Spleen (tissue), 11 donors: ENCODE measurements around the gene RIPK3. TPM values are rescaled to one million over a fixed set of nuclear protein-coding genes. Genes with fewer than 3 reads are reported as not detected.

Source experiments
- DNase-seq: peaks from one replicate; pipeline ENCODE4 v3.0.0-alpha.2; 2020
- H3K27ac ChIP-seq, 8 donors: fragments of 200-600 bp; sonication (generic) in 7 of 8; 1 replicate in 4 of 8; 2 replicates in 4 of 8; pipeline versions ENCODE4 v1.5.0 to v1.8.0; 2016 to 2021; ENCODE audit warnings: inconsistent platforms in 4 of 8, mild to moderate bottlenecking in 4 of 8, moderate library complexity in 1 of 8
- H3K27me3 ChIP-seq, 7 donors: fragments of 200-600 bp; sonication (generic) in 6 of 7; replicated peaks in 1 of 7; 1 replicate in 4 of 7; 2 replicates in 3 of 7; pipeline versions ENCODE4 v1.5.0 to v1.8.0; 2016 to 2021; ENCODE audit warnings: inconsistent platforms in 3 of 7, mild to moderate bottlenecking in 1 of 7
- H3K36me3 ChIP-seq, 6 donors: fragments of 200-600 bp; sonication (generic) in 5 of 6; 1 replicate in 4 of 6; 2 replicates in 2 of 6; pipeline versions ENCODE4 v1.5.0 to v1.8.0; 2016 to 2021; ENCODE audit warnings: inconsistent platforms in 2 of 6
- H3K4me1 ChIP-seq, 6 donors: fragments of 200-600 bp; sonication (generic) in 5 of 6; 1 replicate in 3 of 6; 2 replicates in 3 of 6; pipeline versions ENCODE4 v1.5.0 to v1.8.0; 2016 to 2021; ENCODE audit warnings: inconsistent platforms in 3 of 6
- H3K4me3 ChIP-seq, 8 donors: fragments of 200-600 bp; sonication (generic) in 7 of 8; 1 replicate in 4 of 8; 2 replicates in 4 of 8; pipeline versions ENCODE4 v1.5.0 to v1.8.0; 2016 to 2021; ENCODE audit warnings: inconsistent platforms in 4 of 8, mild to moderate bottlenecking in 4 of 8, moderate library complexity in 2 of 8
- H3K9me3 ChIP-seq, 8 donors: fragments of 200-600 bp; sonication (generic) in 7 of 8; 1 replicate in 4 of 8; 2 replicates in 4 of 8; pipeline versions ENCODE4 v1.5.0 to v1.8.0; 2016 to 2021; ENCODE audit warnings: inconsistent platforms in 4 of 8
- CTCF ChIP-seq, 11 experiments: fragments of 200-600 bp in 7 of 11; fragments of 450-650 bp in 4 of 11; sonication (generic) in 4 of 11; IDR thresholded peaks in 8 of 11; conservative IDR thresholded peaks in 3 of 11; 1 replicate in 7 of 11; 2 replicates in 4 of 11; pipeline versions ENCODE4 v1.4.0 to v1.8.0; 2016 to 2021; ENCODE audit warnings: antibody characterized with exemption in 11 of 11, inconsistent platforms in 4 of 11, mild to moderate bottlenecking in 1 of 11
- POLR2A ChIP-seq, 3 donors: fragments of 450-650 bp; IDR thresholded peaks; one replicate each; pipeline ENCODE4 v1.5.1; 2017; ENCODE audit warnings: antibody characterized with exemption in 3 of 3, mild to moderate bottlenecking in 1 of 3
- POLR2AphosphoS5 ChIP-seq, 3 donors: sonication (generic); formaldehyde crosslinking; IDR thresholded peaks; one replicate each; pipeline ENCODE4 v1.5.1; 2017; ENCODE audit warnings: antibody characterized with exemption in 3 of 3
- WGBS, 5 donors: extraction: QIAGEN DNeasy Blood & Tissue Kit in 3 of 5; methylation state at CpG; one replicate each; pipeline versions ENCODE4 v1.1.5 to v1.1.7; 2013 to 2018; 5-methylcytosine and 5-hydroxymethylcytosine counted together
- intact Hi-C: fragments of 100-400 bp; cut with DNase I; formaldehyde crosslinking; loops from one replicate; pipeline ENCODE4 v1.15.0; 2023; ENCODE audit warnings: low total_unique reads
- polyA plus RNA-seq, 3 donors: library from polyadenylated mRNA; stranded (reverse); fragments of 200-250 nt; gene quantifications; one replicate each; pipeline ENCODE4 v1.2.1, GENCODE V29; 2013
- total RNA-seq, 7 donors: library from RNA; depleted of rRNA in 3 of 7; stranded (reverse); fragments of >200 nt in 3 of 7; fragmentation: NEBNext Ultra II Directional in 4 of 7; extraction: Animal tissue kit (Norgen Biotek cat#: 25700) in 4 of 7; gene quantifications; one replicate each; pipeline versions ENCODE4 v1.1.0 to v1.2.1, GENCODE V29; 2016 to 2021
- donor health status: healthy with polysubstance abuse.
- donor health status: DM: no; HTN: no; CAD: no; lungs with moderate emphysema.
- donor health status: DM: no; HTN: no; CAD: no.
- donor health status: Bipolar disorder and iron deficiency.
- donor health status: healthy.
- donor health status: DM: no; HTN: no; CAD: no.
- donor health status: DM: yes; HTN: yes; CAD: no.

RIPK3 gene
- total and polyA plus RNA-seq, 10 donors, result 14.0 to 42.4 (median 28.4) TPM

- no peaks in the 10 kb centered on the region for H3K27me3 ChIP-seq
- H3K4me3 ChIP-seq, result no peak overlapping the region
- peaks cover 10 to 48% (median 28%) of the 10 kb centered on the region in 6 donors for H3K4me1 ChIP-seq
- peaks cover 0 to 55% (median 2%) of the 10 kb centered on the region in 6 donors for H3K36me3 ChIP-seq
- no peaks in the 10 kb centered on the region for H3K9me3 ChIP-seq
- no peak overlapping the region for H3K27ac ChIP-seq
- TF ChIP-seq CTCF (IDR thresholded peaks at IDR 0.05 in 8 of 11, conservative IDR thresholded peaks at IDR 0.05 in 3 of 11), result no peak
- no peak for TF ChIP-seq POLR2AphosphoS5 (IDR thresholded peaks at IDR 0.05)
- TF ChIP-seq POLR2A (IDR thresholded peaks at IDR 0.05), result no peak
- WGBS, 5 donors, result 76 to 94% (median 82%) methylated on average over 6 of the region's 6 CpGs
- intact Hi-C loops, result no loop called here
- DNase-seq, result no peak
Measured at GRCh38 chr14:24324024-24324423, 15.8 kb downstream of the RIPK3 start.

DNA sequence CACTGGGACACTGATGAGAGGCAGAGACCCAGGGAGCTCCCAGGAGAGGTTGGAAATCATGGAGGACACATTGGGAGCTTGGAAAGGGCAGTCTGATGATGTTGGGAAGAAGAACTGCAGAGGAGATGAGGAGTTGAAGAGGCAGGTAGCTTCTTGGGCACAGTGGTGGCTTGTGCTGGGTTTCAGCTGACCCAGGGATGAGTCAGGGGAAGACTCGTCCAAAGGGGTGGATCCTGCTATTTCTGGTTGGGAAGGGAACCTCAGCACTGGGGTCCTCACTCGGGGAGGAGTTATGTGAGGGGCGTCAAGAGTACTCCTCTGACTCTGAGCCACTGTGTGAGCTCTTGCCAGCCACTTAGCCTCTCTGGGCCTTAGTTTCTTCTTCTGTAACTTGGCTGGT, 16.4 kb downstream of the RIPK3 start:
- no peak overlapping the region for H3K4me3 ChIP-seq
- peaks cover 8 to 48% (median 24%) of the 10 kb centered on the region in 6 donors for H3K4me1 ChIP-seq
- 72 to 81% (median 75%) methylated on average over 3 of the region's 3 CpGs for WGBS, 5 donors
- DNase-seq, result no peak
- H3K36me3 ChIP-seq, result peaks cover 0 to 61% (median 2%) of the 10 kb centered on the region in 6 donors
- no peak overlapping the region for H3K27ac ChIP-seq
- H3K27me3 ChIP-seq, result no peaks in the 10 kb centered on the region
- H3K9me3 ChIP-seq, result no peaks in the 10 kb centered on the region
- TF ChIP-seq POLR2A (IDR thresholded peaks at IDR 0.05) (no peak), POLR2AphosphoS5 (IDR thresholded peaks at IDR 0.05) (no peak), CTCF (IDR thresholded peaks at IDR 0.05 in 8 of 11, conservative IDR thresholded peaks at IDR 0.05 in 3 of 11) (no peak)
- intact Hi-C loops, result no loop called here

GRCh38 chr14:24322672-24323071, 17.1 kb downstream of the RIPK3 start:
- DNase-seq, result no peak
- peaks cover 7 to 48% (median 20%) of the 10 kb centered on the region in 6 donors for H3K4me1 ChIP-seq
- no peak overlapping the region for H3K27ac ChIP-seq
- H3K4me3 ChIP-seq, result no peak overlapping the region
- WGBS, 5 donors, result 82 to 90% (median 87%) methylated on average over 10 of the region's 10 CpGs
- no peaks in the 10 kb centered on the region for H3K9me3 ChIP-seq
- intact Hi-C loops, result no loop called here
- peaks cover 0 to 68% (median 2%) of the 10 kb centered on the region in 6 donors for H3K36me3 ChIP-seq
- H3K27me3 ChIP-seq, result no peaks in the 10 kb centered on the region
- TF ChIP-seq POLR2A (IDR thresholded peaks at IDR 0.05) (no peak), POLR2AphosphoS5 (IDR thresholded peaks at IDR 0.05) (peak in 1 of 3 donors; percentile 23)

DNA sequence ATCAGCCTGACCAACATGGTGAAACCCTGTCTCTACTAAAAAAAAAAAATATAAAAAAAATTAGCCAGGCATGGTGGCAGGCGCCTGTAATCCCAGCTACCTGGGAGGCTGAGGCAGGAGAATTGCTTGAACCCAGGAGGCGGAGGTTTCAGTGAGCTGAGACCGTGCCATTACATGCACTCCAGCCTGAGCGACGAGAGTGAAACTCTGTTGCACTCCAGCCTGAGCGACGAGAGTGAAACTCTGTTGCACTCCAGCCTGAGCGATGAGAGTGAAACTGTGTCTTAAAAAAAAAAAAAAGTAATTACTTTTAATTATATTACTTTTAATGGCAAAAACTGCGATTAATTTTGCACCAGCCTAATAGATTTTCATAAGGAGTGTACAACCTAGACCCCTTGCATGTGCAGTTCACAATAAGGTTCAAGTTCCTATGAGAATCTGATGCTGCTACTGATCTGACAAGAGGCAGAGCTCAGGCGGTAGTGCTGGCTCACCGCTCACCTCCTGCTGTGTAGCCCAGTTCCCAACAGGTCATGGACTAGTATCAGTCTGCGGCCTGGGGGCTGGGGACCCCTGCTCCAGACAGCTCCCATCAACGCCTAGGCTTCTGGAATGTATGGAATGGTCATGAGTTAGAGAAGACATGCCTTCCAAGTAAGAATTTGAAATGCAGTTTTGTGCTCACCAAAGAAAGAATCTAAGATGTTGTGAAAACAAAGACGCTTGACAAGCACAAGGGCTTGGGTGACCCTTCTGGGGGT, 18.4 kb downstream of the RIPK3 start:
- no peak overlapping the region for H3K4me3 ChIP-seq
- no peak overlapping the region for H3K27ac ChIP-seq
- H3K4me1 ChIP-seq, result peaks cover 0 to 48% (median 20%) of the 10 kb centered on the region in 6 donors
- WGBS, 5 donors, result 88 to 94% (median 88%) methylated on average over 14 of the region's 14 CpGs
- DNase-seq, result no peak
- TF ChIP-seq CTCF (IDR thresholded peaks at IDR 0.05 in 8 of 11, conservative IDR thresholded peaks at IDR 0.05 in 3 of 11) (no peak), POLR2A (IDR thresholded peaks at IDR 0.05) (no peak), POLR2AphosphoS5 (IDR thresholded peaks at IDR 0.05) (no peak)
- peaks cover 0 to 79% (median 2%) of the 10 kb centered on the region in 6 donors for H3K36me3 ChIP-seq
- intact Hi-C loops, result no loop called here
- H3K27me3 ChIP-seq, result no peaks in the 10 kb centered on the region
- no peaks in the 10 kb centered on the region for H3K9me3 ChIP-seq
